DND-41 (cell line): ENCODE results near the gene GPR179.

ENCODE experiments used
- ATAC-seq: fragments of 200-7000 bp; cut with Tn5 transposase; 3 replicates; pipeline ENCODE4 v1.9.1; 2021; ENCODE audit warnings: low read depth; ENCODE audit not compliant: insufficient read depth
- DNase-seq: peaks from one replicate; pipeline ENCODE4 v3.0.0-alpha.2; 2020
- H2AFZ ChIP-seq: 2 replicates; pipeline ENCODE4 v1.6.0; 2012; ENCODE audit warnings: low read depth, low read length
- H3K27ac ChIP-seq: 2 replicates; pipeline ENCODE4 v1.5.1; 2012; ENCODE audit warnings: low read length, inconsistent platforms
- H3K27me3 ChIP-seq: fragments of 200-600 bp; sonication (generic); 2 replicates; pipeline ENCODE4 v1.6.0; 2012; ENCODE audit warnings: low read length, mild to moderate bottlenecking, inconsistent platforms; ENCODE audit not compliant: insufficient read depth, poor library complexity
- H3K36me3 ChIP-seq: 2 replicates; pipeline ENCODE4 v1.5.1; 2012; ENCODE audit warnings: low read length, inconsistent platforms; ENCODE audit not compliant: insufficient read depth
- H3K4me1 ChIP-seq: 2 replicates; pipeline ENCODE4 v1.5.1; 2012; ENCODE audit warnings: mild to moderate bottlenecking, low read length; ENCODE audit not compliant: insufficient read depth
- H3K4me2 ChIP-seq: 2 replicates; pipeline ENCODE4 v1.6.0; 2012; ENCODE audit warnings: mild to moderate bottlenecking, moderate library complexity, low read length, inconsistent platforms; ENCODE audit not compliant: insufficient read depth
- H3K4me3 ChIP-seq, 2 experiments: fragments of 200-600 bp in 1 of 2; shearing (Covaris generic) in 1 of 2; 2 replicates each; pipeline ENCODE4 v1.5.1; 2012 to 2016; ENCODE audit warnings: inconsistent platforms in 2 of 2, low read length in 2 of 2, mild to moderate bottlenecking in 2 of 2, low read depth in 1 of 2, moderate library complexity in 1 of 2
- H3K79me2 ChIP-seq: 2 replicates; pipeline ENCODE4 v1.6.0; 2012; ENCODE audit warnings: low read length, inconsistent platforms; ENCODE audit not compliant: insufficient read depth
- H3K9ac ChIP-seq: 2 replicates; pipeline ENCODE4 v1.6.0; 2012; ENCODE audit warnings: low read depth, mild to moderate bottlenecking, inconsistent platforms, low read length, moderate library complexity
- H3K9me3 ChIP-seq: 2 replicates; pipeline ENCODE4 v1.5.1; 2012; ENCODE audit warnings: low read length, moderate library complexity, mild to moderate bottlenecking, inconsistent platforms; ENCODE audit not compliant: insufficient read depth, severe bottlenecking
- H4K20me1 ChIP-seq: 2 replicates; pipeline ENCODE4 v1.6.0; 2012; ENCODE audit warnings: low read length; ENCODE audit not compliant: insufficient read depth
- CTCF ChIP-seq: IDR thresholded peaks from 2 replicates; pipeline ENCODE4 v1.5.1; 2012; ENCODE audit warnings: borderline replicate concordance, low read length, moderate library complexity, mild to moderate bottlenecking; ENCODE audit not compliant: poor library complexity, severe bottlenecking; ENCODE audit errors: extremely low read depth
- EZH2 ChIP-seq: IDR thresholded peaks from 3 replicates; pipeline ENCODE4 v1.6.1; 2012; ENCODE audit warnings: borderline replicate concordance, low read depth, mild to moderate bottlenecking, moderate library complexity, low read length, inconsistent platforms; ENCODE audit not compliant: severe bottlenecking

Gene GPR179

GRCh38 chr17:38329808-38330730, 13.7 kb downstream of the GPR179 start:
- no peak for ATAC-seq
- no peaks in the 10 kb centered on the region for H3K27me3 ChIP-seq
- H3K4me1 ChIP-seq, result no peaks in the 10 kb centered on the region
- no peak overlapping the region for H2AFZ ChIP-seq
- no peaks in the 10 kb centered on the region for H3K36me3 ChIP-seq
- TF ChIP-seq EZH2 (no peak), CTCF (no peak)
- no peaks in the 10 kb centered on the region for H3K79me2 ChIP-seq
- H3K9me3 ChIP-seq, result no peaks in the 10 kb centered on the region
- H3K4me2 ChIP-seq, result no peak overlapping the region
- no peak for DNase-seq
- H3K27ac ChIP-seq, result no peak overlapping the region
- H3K4me3 ChIP-seq, result no peak overlapping the region
- H4K20me1 ChIP-seq, result no peaks in the 10 kb centered on the region; the same call in 1 of the 2 replicates
- H3K9ac ChIP-seq, result no peak overlapping the region

GRCh38 chr17:38329284-38329683, 14.5 kb downstream of the GPR179 start:
- H2AFZ ChIP-seq, result no peak overlapping the region
- ATAC-seq (no peak), DNase-seq (no peak)
- H4K20me1 ChIP-seq, result no peaks in the 10 kb centered on the region; the same call in 1 of the 2 replicates
- H3K27ac ChIP-seq, result no peak overlapping the region
- H3K9me3 ChIP-seq, result no peaks in the 10 kb centered on the region
- no peak overlapping the region for H3K9ac ChIP-seq
- H3K4me2 ChIP-seq, result no peak overlapping the region
- H3K4me1 ChIP-seq, result no peaks in the 10 kb centered on the region
- H3K27me3 ChIP-seq, result no peaks in the 10 kb centered on the region
- no peaks in the 10 kb centered on the region for H3K79me2 ChIP-seq
- H3K4me3 ChIP-seq, result no peak overlapping the region
- no peaks in the 10 kb centered on the region for H3K36me3 ChIP-seq
- no peak for TF ChIP-seq EZH2
- TF ChIP-seq CTCF, result no peak

- no peak for ATAC-seq
Measured at GRCh38 chr17:38328620-38329019, 15.1 kb downstream of the GPR179 start.

More at GRCh38 chr17:38328620-38329019, 15.1 kb downstream of the GPR179 start:
- H3K79me2 ChIP-seq, result no peaks in the 10 kb centered on the region
- H3K27me3 ChIP-seq, result no peaks in the 10 kb centered on the region
- no peak overlapping the region for H3K9ac ChIP-seq
- no peak overlapping the region for H3K27ac ChIP-seq
- TF ChIP-seq EZH2, result no peak
- no peak for TF ChIP-seq CTCF
- DNase-seq, result no peak
- H3K9me3 ChIP-seq, result no peaks in the 10 kb centered on the region
- no peak overlapping the region for H3K4me2 ChIP-seq
- no peak overlapping the region for H2AFZ ChIP-seq
- no peaks in the 10 kb centered on the region for H4K20me1 ChIP-seq
- no peaks in the 10 kb centered on the region for H3K4me1 ChIP-seq
- peaks cover 3% of the 10 kb centered on the region for H3K36me3 ChIP-seq
- H3K4me3 ChIP-seq, result no peak overlapping the region
